HepG2 (cell line): Measurements from ENCODE around the gene SHOX. TPM values are rescaled to one million over a fixed set of nuclear protein-coding genes. Genes with fewer than 3 reads are reported as not detected.

ENCODE experiments used
- ATAC-seq: fragments of 200-7000 bp; cut with Tn5 transposase; 3 replicates; pipeline ENCODE4 v1.9.1; 2020; ENCODE audit warnings: mild to moderate bottlenecking, moderate library complexity
- BruUV-seq: library from RNA; stranded (reverse); fragments of 400-500 nt; replicated peaks from 2 replicates; lab custom pipeline; 2021; lab: Mats Ljungman, UMichigan
- CTCF ChIA-PET: fragments of 300-600 bp; formaldehyde crosslinking; extraction: SDS; loops from one replicate; lab custom pipeline; 2021; ENCODE audit warnings: low total read pairs, inconsistent platforms, low intra/inter-chr PET ratio; lab: Yijun Ruan, JAX
- POLR2A ChIA-PET: fragments of 350-600 bp; sonication (Branson Sonifier 250); formaldehyde crosslinking; loops from one replicate; lab custom pipeline; 2020; ENCODE audit warnings: antibody characterized with exemption, inconsistent platforms; lab: Yijun Ruan, JAX
- DNase-seq: peaks from one replicate; pipeline ENCODE4 v3.0.0-alpha.2; 2015; ENCODE audit warnings: low spot score
- FAIRE-seq: peaks from 3 replicates; lab custom pipeline; 2011; peaks lifted over from hg19 to GRCh38; lab: Jason Lieb, UNC
- H2AFZ ChIP-seq: one replicate; pipeline ENCODE4 v1.6.1; 2011; ENCODE audit warnings: low read length, inconsistent platforms
- H3K27ac ChIP-seq: fragments of 300-600 bp; 3 replicates; pipeline ENCODE4 v1.8.0; 2011; ENCODE audit warnings: mixed run types, mild to moderate bottlenecking, mixed read lengths, low read length, inconsistent platforms; ENCODE audit not compliant: insufficient read depth; ENCODE audit errors: extremely low read length
- H3K27me3 ChIP-seq, 2 experiments: fragments of 200-600 bp in 1 of 2; 2 replicates in 1 of 2; 3 replicates in 1 of 2; pipeline versions ENCODE4 v1.6.0 to v1.8.0; 2011; ENCODE audit warnings: low read length in 2 of 2, mild to moderate bottlenecking in 2 of 2, moderate library complexity in 2 of 2, inconsistent platforms in 1 of 2; ENCODE audit not compliant: insufficient read depth in 2 of 2, control insufficient read depth in 1 of 2
- H3K36me3 ChIP-seq, 2 experiments: fragments of 200-600 bp in 1 of 2; replicated peaks in 1 of 2; 2 replicates in 1 of 2; 3 replicates in 1 of 2; pipeline versions ENCODE4 v1.5.1 to v1.8.0; 2011; ENCODE audit warnings: low read length in 2 of 2, inconsistent platforms in 1 of 2; ENCODE audit not compliant: insufficient read depth in 2 of 2, control insufficient read depth in 1 of 2
- H3K4me1 ChIP-seq: 2 replicates; pipeline ENCODE4 v1.5.1; 2012; ENCODE audit warnings: low read length, inconsistent platforms; ENCODE audit not compliant: insufficient read depth
- H3K4me2 ChIP-seq: 2 replicates; pipeline ENCODE4 v1.6.0; 2011; ENCODE audit warnings: low read depth, low read length, inconsistent platforms
- H3K4me3 ChIP-seq, 3 experiments: fragments of 200-600 bp in 1 of 3; sonication (generic), shearing (Covaris generic) in 1 of 3; replicated peaks in 1 of 3; 2 replicates each; pipeline ENCODE4 v1.5.1; 2011 to 2016; ENCODE audit warnings: low read length in 3 of 3, inconsistent platforms in 2 of 3, low read depth in 2 of 3, mild to moderate bottlenecking in 2 of 3, control low read depth in 1 of 3, mixed read lengths in 1 of 3; ENCODE audit not compliant: insufficient read depth in 1 of 3
- H3K79me2 ChIP-seq: one replicate; pipeline ENCODE4 v1.6.1; 2011; ENCODE audit warnings: low read length, inconsistent platforms; ENCODE audit not compliant: insufficient read depth
- H3K9ac ChIP-seq: 2 replicates; pipeline ENCODE4 v1.6.0; 2011; ENCODE audit warnings: mild to moderate bottlenecking, low read depth, low read length, inconsistent platforms; ENCODE audit not compliant: insufficient read depth
- H3K9me3 ChIP-seq: 2 replicates; pipeline ENCODE4 v1.5.1; 2012; ENCODE audit warnings: mild to moderate bottlenecking, low read length
- H4K20me1 ChIP-seq: 2 replicates; pipeline ENCODE4 v1.6.0; 2011; ENCODE audit warnings: inconsistent platforms, mild to moderate bottlenecking, low read length, moderate library complexity; ENCODE audit not compliant: insufficient read depth
- FIP1L1 ChIP-seq: fragments of 200-400 bp; formaldehyde crosslinking; IDR thresholded peaks from 2 replicates; pipeline ENCODE4 v1.6.1; 2018; ENCODE audit warnings: low read depth, mild to moderate bottlenecking, low read length, moderate library complexity, borderline replicate concordance; ENCODE audit not compliant: insufficient read depth
- HNRNPK ChIP-seq: fragments of 200-400 bp; formaldehyde crosslinking; IDR thresholded peaks from 2 replicates; pipeline ENCODE4 v1.6.1; 2018; ENCODE audit warnings: low read length, low read depth, moderate library complexity, mild to moderate bottlenecking; ENCODE audit not compliant: poor library complexity, severe bottlenecking
- PLRG1 ChIP-seq: fragments of 450-650 bp; conservative IDR thresholded peaks from 2 replicates; pipeline ENCODE4 v1.6.1; 2016
- SCMH1 ChIP-seq: sonication (generic); formaldehyde crosslinking; IDR thresholded peaks from 2 replicates; pipeline ENCODE4 v1.9.0; 2021; ENCODE audit warnings: missing genetic modification reagents, mild to moderate bottlenecking, borderline replicate concordance
- SMYD3 ChIP-seq: sonication (generic); formaldehyde crosslinking; IDR thresholded peaks from 2 replicates; pipeline ENCODE4 v1.8.1; 2023; ENCODE audit warnings: mild to moderate bottlenecking, missing genetic modification reagents
- SOX6 ChIP-seq, 2 experiments: fragments of 450-650 bp in 1 of 2; sonication (generic) in 1 of 2; formaldehyde crosslinking in 1 of 2; IDR thresholded peaks; 2 replicates each; pipeline versions ENCODE4 v1.4.0 to v1.6.1; 2017 to 2020; ENCODE audit warnings: antibody characterized with exemption in 1 of 2, mild to moderate bottlenecking in 1 of 2, missing genetic modification reagents in 1 of 2
- TEAD3 ChIP-seq: optimal IDR thresholded peaks from 2 replicates; pipeline ENCODE3; 2016; ENCODE audit warnings: borderline replicate concordance
- ZIK1 ChIP-seq: sonication (generic); formaldehyde crosslinking; IDR thresholded peaks from 2 replicates; pipeline ENCODE4 v1.5.0; 2020; ENCODE audit warnings: mild to moderate bottlenecking, low read depth, missing genetic modification reagents, borderline replicate concordance
- ZMAT3 ChIP-seq: sonication (generic); formaldehyde crosslinking; conservative IDR thresholded peaks from 2 replicates; pipeline ENCODE4 v1.7.0; 2021; ENCODE audit warnings: missing genetic modification reagents
- ZNF101 ChIP-seq: sonication (generic); formaldehyde crosslinking; IDR thresholded peaks from 2 replicates; pipeline ENCODE4 v1.4.0; 2020; ENCODE audit warnings: mild to moderate bottlenecking, low read depth, missing genetic modification reagents, borderline replicate concordance
- ZNF468 ChIP-seq: sonication (generic); formaldehyde crosslinking; IDR thresholded peaks from 2 replicates; pipeline ENCODE4 v1.8.0; 2022; ENCODE audit warnings: mild to moderate bottlenecking, moderate library complexity, missing genetic modification reagents
- ZNF530 ChIP-seq: sonication (generic); formaldehyde crosslinking; IDR thresholded peaks from 2 replicates; pipeline ENCODE4 v1.5.0; 2020; ENCODE audit warnings: low read depth, mild to moderate bottlenecking, missing genetic modification reagents
- ZNF558 ChIP-seq: sonication (generic); formaldehyde crosslinking; IDR thresholded peaks from 2 replicates; pipeline ENCODE4 v1.9.0; 2022; ENCODE audit warnings: mild to moderate bottlenecking, missing genetic modification reagents, borderline replicate concordance
- WGBS: methylation state at CpG from one replicate; pipeline ENCODE4 v1.1.6; 2017; ENCODE audit warnings: low lambda C conversion rate; 5-methylcytosine and 5-hydroxymethylcytosine counted together
- in situ Hi-C: cut with HindIII; loops from 2 replicates; pipeline ENCODE4 v1.10.0; 2017; ENCODE audit warnings: low pct_unique_long_range_greater_than_20kb; ENCODE audit not compliant: extremely low pct_ligation_motif_present
- intact Hi-C: fragments of 100-400 bp; cut with micrococcal nuclease; formaldehyde crosslinking; loops from one replicate; pipeline ENCODE4 v1.10.0; 2022; ENCODE audit not compliant: unreplicated experiment
- polyA plus RNA-seq, 8 experiments: library from polyadenylated mRNA; depleted of rRNA in 3 of 8; stranded (reverse) in 7 of 8; unstranded in 1 of 8; fragments of >200 nt; fragmentation: Illumina TruSeq in 4 of 8; extraction: Trizol in 4 of 8; gene quantifications; 2 replicates each; pipeline versions ENCODE4 v1.2.1 to v1.2.3, GENCODE V29; 2011 to 2016; ENCODE audit warnings: low read depth in 4 of 8, missing spikeins in 1 of 8, mixed read lengths in 1 of 8; ENCODE audit not compliant: insufficient read depth in 1 of 8
- total RNA-seq, 5 experiments: library from RNA; depleted of rRNA; stranded (reverse); fragments of >200 nt; fragmentation: Illumina TruSeq; extraction: Trizol; gene quantifications; 2 replicates each; pipeline ENCODE4 v1.2.3, GENCODE V29; 2016; ENCODE audit warnings: low read depth in 1 of 5
- TF ChIP-seq, protein P1 (sequence below): sonication (generic); formaldehyde crosslinking; IDR thresholded peaks from 2 replicates; pipeline ENCODE4 v1.8.1; 2023; ENCODE audit warnings: mild to moderate bottlenecking, missing genetic modification reagents
- TF ChIP-seq, protein P2 (sequence below): IDR thresholded peaks from 2 replicates; pipeline ENCODE4 v1.6.1; 2012; ENCODE audit warnings: low read length, improper control_type of control experiment

SHOX gene
- total and polyA plus RNA-seq, 2 of the 13 experiments (the other 11 are each of a cell fraction or from before 2014, with no cell fraction given), result not detected

DNA sequence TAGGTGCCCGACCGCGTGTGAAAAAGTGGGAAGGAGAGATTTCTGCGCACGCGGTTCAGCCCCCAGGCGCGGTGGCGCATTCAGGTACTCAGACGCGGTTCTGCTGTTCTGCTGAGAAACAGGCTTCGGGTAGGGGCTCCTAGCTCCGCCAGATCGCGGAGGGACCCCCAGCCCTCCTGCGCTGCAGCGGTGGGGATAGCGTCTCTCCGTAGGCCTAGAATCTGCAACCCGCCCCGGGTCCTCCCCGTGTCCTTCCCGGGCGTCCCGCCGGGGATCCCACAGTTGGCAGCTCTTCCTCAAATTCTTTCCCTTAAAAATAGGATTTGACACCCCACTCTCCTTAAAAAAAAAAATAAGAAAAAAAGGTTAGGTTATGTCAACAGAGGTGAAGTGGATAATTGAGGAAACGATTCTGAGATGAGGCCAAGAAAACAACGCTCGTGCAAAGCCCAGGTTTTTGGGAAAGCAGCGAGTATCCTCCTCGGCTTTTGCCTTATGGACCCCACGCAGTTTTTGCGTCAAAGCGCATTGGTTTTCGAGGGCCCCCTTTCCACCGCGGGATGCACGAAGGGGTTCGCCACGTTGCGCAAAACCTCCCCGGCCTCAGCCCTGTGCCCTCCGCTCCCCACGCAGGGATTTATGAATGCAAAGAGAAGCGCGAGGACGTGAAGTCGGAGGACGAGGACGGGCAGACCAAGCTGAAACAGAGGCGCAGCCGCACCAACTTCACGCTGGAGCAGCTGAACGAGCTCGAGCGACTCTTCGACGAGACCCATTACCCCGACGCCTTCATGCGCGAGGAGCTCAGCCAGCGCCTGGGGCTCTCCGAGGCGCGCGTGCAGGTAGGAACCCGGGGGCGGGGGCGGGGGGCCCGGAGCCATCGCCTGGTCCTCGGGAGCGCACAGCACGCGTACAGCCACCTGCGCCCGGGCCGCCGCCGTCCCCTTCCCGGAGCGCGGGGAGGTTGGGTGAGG is 3.7 kb downstream of the SHOX start:
- no peak overlapping the region for H3K4me2 ChIP-seq
- CTCF ChIA-PET, result no interaction called here
- intact Hi-C loops, result no loop called here
- H3K27ac ChIP-seq, result no peak overlapping the region
- in situ Hi-C loops, result no loop called here
- H3K9ac ChIP-seq, result no peak overlapping the region
- peaks cover 5 to 54% of the 10 kb centered on the region in 2 experiments; a peak in 4 of 5 replicates for H3K27me3 ChIP-seq
- 13% methylated on average over 54 of the region's 84 CpGs for WGBS
- DNase-seq, result no peak
- H3K36me3 ChIP-seq, result no peaks in the 10 kb centered on the region
- no peak overlapping the region for H3K4me3 ChIP-seq
- POLR2A ChIA-PET, result no interaction called here
- H4K20me1 ChIP-seq, result no peaks in the 10 kb centered on the region
- H3K4me1 ChIP-seq, result no peaks in the 10 kb centered on the region
- H3K79me2 ChIP-seq, result no peaks in the 10 kb centered on the region
- no peaks in the 10 kb centered on the region for H3K9me3 ChIP-seq
- no peak overlapping the region for H2AFZ ChIP-seq
- no peak for ATAC-seq
- no TSS peak for BruUV-seq
- no peak for FAIRE-seq
- TF ChIP-seq HNRNPK (no peak), ZIK1 (no peak), SCMH1 (CRISPR knock-in tag) (no peak), ZMAT3 (CRISPR knock-in tag) (no peak), SMYD3 (CRISPR knock-in tag) (no peak), ZNF468 (CRISPR knock-in tag) (no peak), SOX6 (IDR thresholded peaks at IDR 0.05) (no peak), SOX6 (CRISPR knock-in tag; IDR thresholded peaks at IDR 0.05) (no peak), ZNF558 (no peak), ZNF530 (CRISPR knock-in tag) (no peak), PLRG1 (no peak), TEAD3 (CRISPR knock-in tag) (no peak), FIP1L1 (no peak), ZNF101 (CRISPR knock-in tag) (no peak)
- TF ChIP-seq, protein P1, sequence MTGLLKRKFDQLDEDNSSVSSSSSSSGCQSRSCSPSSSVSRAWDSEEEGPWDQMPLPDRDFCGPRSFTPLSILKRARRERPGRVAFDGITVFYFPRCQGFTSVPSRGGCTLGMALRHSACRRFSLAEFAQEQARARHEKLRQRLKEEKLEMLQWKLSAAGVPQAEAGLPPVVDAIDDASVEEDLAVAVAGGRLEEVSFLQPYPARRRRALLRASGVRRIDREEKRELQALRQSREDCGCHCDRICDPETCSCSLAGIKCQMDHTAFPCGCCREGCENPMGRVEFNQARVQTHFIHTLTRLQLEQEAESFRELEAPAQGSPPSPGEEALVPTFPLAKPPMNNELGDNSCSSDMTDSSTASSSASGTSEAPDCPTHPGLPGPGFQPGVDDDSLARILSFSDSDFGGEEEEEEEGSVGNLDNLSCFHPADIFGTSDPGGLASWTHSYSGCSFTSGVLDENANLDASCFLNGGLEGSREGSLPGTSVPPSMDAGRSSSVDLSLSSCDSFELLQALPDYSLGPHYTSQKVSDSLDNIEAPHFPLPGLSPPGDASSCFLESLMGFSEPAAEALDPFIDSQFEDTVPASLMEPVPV (CRISPR knock-in tag), result no peak
- TF ChIP-seq, protein P2, sequence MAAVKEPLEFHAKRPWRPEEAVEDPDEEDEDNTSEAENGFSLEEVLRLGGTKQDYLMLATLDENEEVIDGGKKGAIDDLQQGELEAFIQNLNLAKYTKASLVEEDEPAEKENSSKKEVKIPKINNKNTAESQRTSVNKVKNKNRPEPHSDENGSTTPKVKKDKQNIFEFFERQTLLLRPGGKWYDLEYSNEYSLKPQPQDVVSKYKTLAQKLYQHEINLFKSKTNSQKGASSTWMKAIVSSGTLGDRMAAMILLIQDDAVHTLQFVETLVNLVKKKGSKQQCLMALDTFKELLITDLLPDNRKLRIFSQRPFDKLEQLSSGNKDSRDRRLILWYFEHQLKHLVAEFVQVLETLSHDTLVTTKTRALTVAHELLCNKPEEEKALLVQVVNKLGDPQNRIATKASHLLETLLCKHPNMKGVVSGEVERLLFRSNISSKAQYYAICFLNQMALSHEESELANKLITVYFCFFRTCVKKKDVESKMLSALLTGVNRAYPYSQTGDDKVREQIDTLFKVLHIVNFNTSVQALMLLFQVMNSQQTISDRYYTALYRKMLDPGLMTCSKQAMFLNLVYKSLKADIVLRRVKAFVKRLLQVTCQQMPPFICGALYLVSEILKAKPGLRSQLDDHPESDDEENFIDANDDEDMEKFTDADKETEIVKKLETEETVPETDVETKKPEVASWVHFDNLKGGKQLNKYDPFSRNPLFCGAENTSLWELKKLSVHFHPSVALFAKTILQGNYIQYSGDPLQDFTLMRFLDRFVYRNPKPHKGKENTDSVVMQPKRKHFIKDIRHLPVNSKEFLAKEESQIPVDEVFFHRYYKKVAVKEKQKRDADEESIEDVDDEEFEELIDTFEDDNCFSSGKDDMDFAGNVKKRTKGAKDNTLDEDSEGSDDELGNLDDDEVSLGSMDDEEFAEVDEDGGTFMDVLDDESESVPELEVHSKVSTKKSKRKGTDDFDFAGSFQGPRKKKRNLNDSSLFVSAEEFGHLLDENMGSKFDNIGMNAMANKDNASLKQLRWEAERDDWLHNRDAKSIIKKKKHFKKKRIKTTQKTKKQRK, result no peak
